AG09319 (cell line): ENCODE measurements around the gene ADPRS.

Experiments used
- DNase-seq: peaks from one replicate; pipeline ENCODE4 v3.0.0-alpha.2; 2010; ENCODE audit warnings: low read depth; ENCODE audit errors: extremely low read depth
- CTCF ChIP-seq: IDR thresholded peaks from 2 replicates; pipeline ENCODE4 v1.5.1; 2011; ENCODE audit warnings: low read depth, mild to moderate bottlenecking, inconsistent platforms, low read length, moderate library complexity

The ADPRS gene

GRCh38 chr1:36083635-36084496 is 4.8 kb upstream of the ADPRS start, which contains the start of gene TEKT2:
Gene TEKT2 (plus strand): TSS chr1:36084094. CDS start chr1:36084922, 828 bp downstream.
- no peak; the same call in 1 of the 2 replicates for TF ChIP-seq CTCF
- DNase-seq: no peak

- no peak for DNase-seq
- TF ChIP-seq CTCF: no peak
Observed at GRCh38 chr1:36084497-36085115, 4.1 kb upstream of the ADPRS start.

GRCh38 chr1:36085126-36085525 is 3.6 kb upstream of the ADPRS start:
- DNase-seq: no peak
- no peak for TF ChIP-seq CTCF

- no peak for DNase-seq
- TF ChIP-seq CTCF: no peak
Observed at GRCh38 chr1:36085686-36086526, 2.8 kb upstream of the ADPRS start.

GRCh38 chr1:36086529-36087232 is 2.0 kb upstream of the ADPRS start:
- TF ChIP-seq CTCF: no peak
- DNase-seq: no peak

GRCh38 chr1:36087233-36088123 is 1.2 kb upstream of the ADPRS start:
- no peak for TF ChIP-seq CTCF
- no peak for DNase-seq
